Heart left ventricle (tissue), 16 donors: ENCODE measurements around the gene ASTN2. TPM values are rescaled to one million over a fixed set of nuclear protein-coding genes. Genes with fewer than 3 reads are reported as not detected.

ENCODE experiments used
- ATAC-seq, 4 donors: fragments of 200-7000 bp; cut with Tn5 transposase; one replicate each; pipeline ENCODE4 v1.9.1; 2020 to 2022; ENCODE audit warnings: moderate library complexity in 4 of 4, mild to moderate bottlenecking in 3 of 4, moderate number of reproducible peaks in 1 of 4
- DNase-seq, 5 donors: peaks; one replicate each; pipeline ENCODE4 v3.0.0-alpha.2; 2020
- H3K27ac ChIP-seq, 12 donors: fragments of 200-600 bp; sonication (generic) in 4 of 12; one replicate each; pipeline versions ENCODE4 v1.5.0 to v1.8.0; 2016 to 2022; ENCODE audit warnings: mild to moderate bottlenecking in 2 of 12
- H3K27me3 ChIP-seq, 9 donors: fragments of 200-600 bp; sonication (generic) in 2 of 9; one replicate each; pipeline versions ENCODE4 v1.5.1 to v1.8.0; 2016 to 2022; ENCODE audit warnings: mild to moderate bottlenecking in 3 of 9
- H3K36me3 ChIP-seq, 9 donors: fragments of 200-600 bp; sonication (generic) in 2 of 9; one replicate each; pipeline versions ENCODE4 v1.5.0 to v1.8.0; 2018 to 2022; ENCODE audit warnings: mild to moderate bottlenecking in 2 of 9
- H3K4me1 ChIP-seq, 12 donors: fragments of 200-600 bp; sonication (generic) in 4 of 12; one replicate each; pipeline versions ENCODE4 v1.5.0 to v1.8.0; 2016 to 2022; ENCODE audit warnings: mild to moderate bottlenecking in 3 of 12
- H3K4me3 ChIP-seq, 12 donors: fragments of 200-600 bp; sonication (generic) in 4 of 12; one replicate each; pipeline versions ENCODE4 v1.5.0 to v1.8.0; 2017 to 2022; ENCODE audit warnings: mild to moderate bottlenecking in 9 of 12, moderate library complexity in 4 of 12
- H3K9me3 ChIP-seq, 12 donors: fragments of 200-600 bp; sonication (generic) in 4 of 12; one replicate each; pipeline versions ENCODE4 v1.5.0 to v1.8.0; 2016 to 2022; ENCODE audit warnings: mild to moderate bottlenecking in 1 of 12
- POLR2A ChIP-seq, 2 donors: fragments of 450-650 bp; IDR thresholded peaks; one replicate each; pipeline ENCODE4 v1.6.1; 2017; ENCODE audit warnings: antibody characterized with exemption in 2 of 2, mild to moderate bottlenecking in 2 of 2, moderate library complexity in 2 of 2
- WGBS, 4 donors: extraction: QIAGEN DNeasy Blood & Tissue Kit in 2 of 4; methylation state at CpG; one replicate each; pipeline versions ENCODE4 v1.1.5 to v1.1.7; 2013 to 2018; 5-methylcytosine and 5-hydroxymethylcytosine counted together
- intact Hi-C, 10 donors: fragments of 100-400 bp; cut with DNase I; formaldehyde crosslinking; loops; one replicate each; pipeline versions ENCODE4 v1.11.1 to v1.14.2; 2022
- polyA plus RNA-seq, 2 donors: library from polyadenylated mRNA; stranded (reverse); fragments of 200-250 nt; gene quantifications; one replicate each; pipeline ENCODE4 v1.2.3, GENCODE V29; 2013
- total RNA-seq, 9 donors: library from RNA; depleted of rRNA in 2 of 9; stranded (reverse); fragments of >200 nt in 2 of 9; fragmentation: NEBNext Ultra II Directional in 3 of 9; extraction: Animal tissue kit (Norgen Biotek cat#: 25700) in 3 of 9; gene quantifications; one replicate each; pipeline versions ENCODE4 v1.1.0 to v1.2.4, GENCODE V29; 2016 to 2023
- TF ChIP-seq, protein P1 (sequence below), 12 donors: fragments of 200-600 bp; sonication (generic) in 4 of 12; IDR thresholded peaks; one replicate each; pipeline versions ENCODE4 v1.5.0 to v1.8.0; 2018 to 2022; ENCODE audit warnings: antibody characterized with exemption in 12 of 12, mild to moderate bottlenecking in 5 of 12
- donor health status: ischemic (EF 13 %, LVEDD 7.1; RV severe dilation, severe dysfunction).
- donor health status: healthy with polysubstance abuse.
- donor health status: DM: no; HTN: yes; CAD: no.
- donor health status: DM: no; HTN: no; CAD: no.
- donor health status: ischemic (EF 25% LVEDD 6.9; RV normal size, moderate dysfunction).
- donor health status: ischemic (EF 25% LVEDD 5.7; RV mildly dilated, moderate dysfunction).
- donor health status: healthy.
- donor health status: DM: yes; HTN: yes; CAD: no.
- donor health status: ischemic (EF 35%, LVEDD 5.7; RV mildly dilated, moderate dysfunction).
- donor health status: nonischemic (EF 11% LVEDD 7.7; RV severe dilation, severe dysfunction).
- donor health status: DM: yes; HTN: yes; CAD: no.
- donor health status: PGD.
- donor health status: ischemic (EF 29% LVEDD 5.4; RV normal size, mild dysfunction).
- donor health status: nonischemic (EF 23%, LVEDD 6.1; RV moderate dilation, normal function).

ASTN2 gene
- total and polyA plus RNA-seq, 11 donors = 2.5 to 6.0 (median 3.5) TPM

GRCh38 chr9:116403171-116403570 lies 1011.7 kb downstream of the ASTN2 start:
- intact Hi-C loops = no loop called here
- ATAC-seq = no peak
- Histone ChIP-seq H3K4me3 (no peak overlapping the region), H3K27me3 (no peaks in the 10 kb centered on the region), H3K36me3 (no peaks in the 10 kb centered on the region), H3K4me1 (no peaks in the 10 kb centered on the region), H3K27ac (no peak overlapping the region), H3K9me3 (no peaks in the 10 kb centered on the region)
- no peak for DNase-seq
- TF ChIP-seq POLR2A (IDR thresholded peaks at IDR 0.05) = no peak

GRCh38 chr9:116395699-116396037 lies 1019.2 kb downstream of the ASTN2 start:
- peaks cover 0 to 16% (median 0%) of the 10 kb centered on the region in 9 donors for H3K36me3 ChIP-seq
- intact Hi-C loops = no loop called here
- no peaks in the 10 kb centered on the region for H3K4me1 ChIP-seq
- no peaks in the 10 kb centered on the region for H3K9me3 ChIP-seq
- ATAC-seq (no peak), DNase-seq (no peak)
- no peak overlapping the region for H3K27ac ChIP-seq
- no peaks in the 10 kb centered on the region for H3K27me3 ChIP-seq
- H3K4me3 ChIP-seq = no peak overlapping the region
- WGBS, 4 donors = 89 to 94% (median 93%) methylated on average over 3 of the region's 3 CpGs
- no peak for TF ChIP-seq POLR2A (IDR thresholded peaks at IDR 0.05)
- TF ChIP-seq, protein P1, sequence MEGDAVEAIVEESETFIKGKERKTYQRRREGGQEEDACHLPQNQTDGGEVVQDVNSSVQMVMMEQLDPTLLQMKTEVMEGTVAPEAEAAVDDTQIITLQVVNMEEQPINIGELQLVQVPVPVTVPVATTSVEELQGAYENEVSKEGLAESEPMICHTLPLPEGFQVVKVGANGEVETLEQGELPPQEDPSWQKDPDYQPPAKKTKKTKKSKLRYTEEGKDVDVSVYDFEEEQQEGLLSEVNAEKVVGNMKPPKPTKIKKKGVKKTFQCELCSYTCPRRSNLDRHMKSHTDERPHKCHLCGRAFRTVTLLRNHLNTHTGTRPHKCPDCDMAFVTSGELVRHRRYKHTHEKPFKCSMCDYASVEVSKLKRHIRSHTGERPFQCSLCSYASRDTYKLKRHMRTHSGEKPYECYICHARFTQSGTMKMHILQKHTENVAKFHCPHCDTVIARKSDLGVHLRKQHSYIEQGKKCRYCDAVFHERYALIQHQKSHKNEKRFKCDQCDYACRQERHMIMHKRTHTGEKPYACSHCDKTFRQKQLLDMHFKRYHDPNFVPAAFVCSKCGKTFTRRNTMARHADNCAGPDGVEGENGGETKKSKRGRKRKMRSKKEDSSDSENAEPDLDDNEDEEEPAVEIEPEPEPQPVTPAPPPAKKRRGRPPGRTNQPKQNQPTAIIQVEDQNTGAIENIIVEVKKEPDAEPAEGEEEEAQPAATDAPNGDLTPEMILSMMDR (IDR thresholded peaks at IDR 0.05) = no peak

DNA sequence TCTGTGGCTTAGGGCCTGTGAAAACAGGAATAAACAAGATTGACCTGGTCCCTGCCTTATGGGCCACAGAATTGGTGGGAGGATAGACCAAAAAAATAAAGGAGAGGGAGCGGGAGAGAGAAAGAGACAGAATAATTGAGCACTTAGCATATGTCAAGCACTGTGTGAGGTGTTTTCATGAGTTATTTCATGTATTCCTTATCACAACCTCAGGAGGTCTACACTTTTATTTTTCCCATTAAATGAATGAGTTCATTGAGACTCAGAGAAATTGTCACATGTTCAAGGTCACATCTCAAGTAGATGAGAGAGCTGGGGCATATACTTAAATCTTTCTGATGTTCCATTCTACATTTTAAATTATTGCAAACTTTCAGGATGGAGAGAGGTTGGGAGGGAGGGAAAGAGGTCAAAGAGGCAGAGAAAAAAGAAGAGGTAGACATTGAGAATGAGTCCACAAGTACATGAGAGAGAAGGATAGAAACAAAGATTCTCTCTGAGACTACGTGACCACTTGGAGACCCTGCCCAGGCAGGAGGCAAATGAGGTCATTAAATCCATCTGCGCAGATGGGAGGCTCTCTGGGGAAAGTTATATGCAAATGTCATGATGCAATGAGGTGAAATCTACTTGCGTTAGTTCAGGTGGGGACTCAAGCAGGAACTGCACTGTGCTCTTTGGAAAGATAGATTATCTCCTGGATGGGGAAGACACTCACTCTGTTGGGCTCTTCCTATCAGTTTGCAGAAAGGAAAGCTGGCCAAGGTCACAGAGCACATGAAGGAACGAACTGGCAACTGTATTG lies 1019.8 kb downstream of the ASTN2 start:
- TF ChIP-seq, protein P1 (IDR thresholded peaks at IDR 0.05) = no peak
- no peak for TF ChIP-seq POLR2A (IDR thresholded peaks at IDR 0.05)
- Histone ChIP-seq H3K4me3 (no peak overlapping the region), H3K27me3 (no peaks in the 10 kb centered on the region), H3K4me1 (no peaks in the 10 kb centered on the region), H3K36me3 (peaks cover 0 to 16% (median 0%) of the 10 kb centered on the region in 9 donors), H3K9me3 (no peaks in the 10 kb centered on the region), H3K27ac (no peak overlapping the region)
- no peak for DNase-seq
- 75 to 89% (median 82%) methylated on average over 5 of the region's 5 CpGs for WGBS, 4 donors
- ATAC-seq = no peak
- intact Hi-C loops = no loop called here

- peaks cover 0 to 16% (median 0%) of the 10 kb centered on the region in 9 donors for H3K36me3 ChIP-seq
- no peak overlapping the region for H3K4me3 ChIP-seq
- WGBS, 4 donors = 89 to 94% (median 93%) methylated on average over 6 of the region's 6 CpGs
- no peaks in the 10 kb centered on the region for H3K4me1 ChIP-seq
- intact Hi-C loops = no loop called here
- TF ChIP-seq POLR2A (IDR thresholded peaks at IDR 0.05) = no peak
- TF ChIP-seq, protein P1 (IDR thresholded peaks at IDR 0.05) = no peak
- no peak for ATAC-seq
- H3K27me3 ChIP-seq = no peaks in the 10 kb centered on the region
- no peak for DNase-seq
- H3K27ac ChIP-seq = no peak overlapping the region
- no peaks in the 10 kb centered on the region for H3K9me3 ChIP-seq
Measured at GRCh38 chr9:116394070-116394469, 1020.8 kb downstream of the ASTN2 start.

DNA sequence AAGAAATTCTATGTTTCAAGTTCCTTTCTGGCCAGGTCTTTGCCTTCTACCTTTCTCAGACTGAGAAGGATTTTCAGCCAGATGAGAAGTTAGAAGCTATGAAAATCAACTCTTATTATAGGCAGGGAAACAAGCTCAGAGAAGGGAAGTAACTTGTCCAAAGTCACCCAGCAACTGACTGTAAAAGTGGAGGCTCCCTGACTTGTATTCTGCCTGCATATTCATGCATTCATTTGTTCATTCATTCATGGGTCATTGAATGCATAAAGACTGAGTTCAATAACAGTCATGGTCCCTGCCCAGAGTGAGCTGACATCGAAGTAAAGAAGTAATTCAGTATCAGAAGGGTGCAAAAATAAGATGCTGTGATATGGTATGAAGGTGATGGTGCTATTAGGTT lies 1021.7 kb downstream of the ASTN2 start:
- 91 to 95% (median 93%) methylated on average over 1 of the region's 1 CpG for WGBS, 4 donors
- intact Hi-C loops = no loop called here

More for the DNA sequence above, 1021.7 kb downstream of the ASTN2 start:
- Histone ChIP-seq H3K27ac (no peak overlapping the region), H3K27me3 (no peaks in the 10 kb centered on the region), H3K9me3 (no peaks in the 10 kb centered on the region), H3K36me3 (peaks cover 0 to 16% (median 0%) of the 10 kb centered on the region in 9 donors), H3K4me1 (no peaks in the 10 kb centered on the region), H3K4me3 (no peak overlapping the region)
- TF ChIP-seq, protein P1 (IDR thresholded peaks at IDR 0.05) = no peak
- no peak for TF ChIP-seq POLR2A (IDR thresholded peaks at IDR 0.05)
- no peak for ATAC-seq
- no peak for DNase-seq
